ENCODE data around the gene CAPN2.
A peak's percentile ranks its signal among the peaks of the same experiment; 100 is the strongest.

CAPN2 gene

DNA sequence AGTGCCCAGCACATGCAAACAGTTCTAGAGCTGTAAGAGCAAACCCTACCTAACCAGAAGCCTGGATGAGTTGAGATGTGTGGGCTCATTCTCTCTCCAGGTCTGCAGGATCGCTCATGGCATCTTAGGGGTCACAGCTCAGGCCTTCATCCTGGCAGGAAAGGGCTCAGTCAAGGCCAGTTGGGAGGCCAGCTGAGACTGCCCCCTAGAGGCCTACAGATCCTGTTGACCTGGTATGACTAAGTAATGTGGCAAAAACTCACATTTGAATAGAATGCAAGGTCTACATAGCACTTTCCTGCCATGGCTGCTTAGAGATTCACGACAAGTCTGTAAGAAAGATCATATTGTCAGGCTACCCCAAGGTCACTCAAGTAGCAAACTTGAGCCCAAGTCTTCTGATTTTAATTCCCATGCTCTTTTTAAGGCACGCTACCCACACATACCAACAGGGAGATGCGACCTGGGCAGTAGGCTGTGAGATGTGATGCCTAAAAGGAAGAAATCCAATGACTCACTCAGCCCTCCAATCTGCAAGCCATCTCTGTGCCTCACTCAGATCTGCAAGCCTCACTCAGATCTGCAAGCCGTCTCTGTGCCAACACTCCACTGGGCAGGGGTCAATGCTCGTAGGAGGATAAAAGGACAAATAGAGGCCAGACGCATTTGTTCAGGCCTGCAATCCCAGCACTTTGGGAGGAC, 41.7 kb upstream of the CAPN2 start:
- H3K4me3 ChIP-seq (ENCODE audit: low read length): no peak overlapping the region
- TF ChIP-seq CTCF (conservative IDR thresholded peaks at IDR 0.05; ENCODE audit: low read length): peak; percentile 47
- peak; percentile 40 for DNase-seq (ENCODE audit: low read depth)

DNA sequence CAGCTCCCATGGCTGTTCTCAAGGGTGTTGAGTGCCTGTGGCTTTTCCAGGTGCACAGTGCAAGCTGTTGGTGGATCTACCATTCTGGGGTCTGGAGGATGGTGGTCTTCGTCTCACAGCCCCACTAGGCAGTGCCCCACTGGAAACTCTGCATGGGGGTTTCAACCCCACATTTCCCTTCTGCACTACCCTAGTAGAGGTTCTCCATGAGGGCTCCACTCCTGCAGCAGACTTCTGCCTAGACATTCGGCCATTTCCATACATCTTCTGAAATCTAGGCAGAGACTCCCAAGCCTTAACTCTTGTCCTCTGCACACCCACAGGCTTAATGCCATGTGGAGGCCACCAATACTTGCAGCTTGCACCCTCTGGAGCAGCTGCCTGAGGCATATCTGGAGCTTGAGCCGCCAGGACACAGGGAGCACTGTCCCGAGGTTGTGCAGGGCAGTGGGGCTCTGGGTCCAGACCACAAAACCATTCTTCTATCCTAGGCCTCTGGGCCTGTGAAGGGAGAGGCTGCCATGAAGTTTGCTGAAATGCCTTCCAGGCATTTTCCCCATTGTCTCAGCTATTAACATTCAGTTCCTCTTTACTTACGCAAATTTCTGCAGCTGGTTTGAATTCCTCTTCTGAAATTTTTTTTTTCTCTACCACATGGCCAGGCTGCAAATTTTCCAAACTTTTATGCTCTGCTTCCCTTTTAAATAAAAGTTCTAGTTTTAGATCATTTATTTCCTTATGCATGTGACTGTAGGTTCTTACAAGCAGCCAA, 38.0 kb upstream of the CAPN2 start:
- no peak for TF ChIP-seq CTCF (conservative IDR thresholded peaks at IDR 0.05; ENCODE audit: low read length)
- DNase-seq (ENCODE audit: low read depth): no peak
- H3K4me3 ChIP-seq (ENCODE audit: low read length): no peak overlapping the region

- no peak for TF ChIP-seq CTCF (conservative IDR thresholded peaks at IDR 0.05; ENCODE audit: low read length)
- DNase-seq (ENCODE audit: low read depth): no peak
- H3K4me3 ChIP-seq (ENCODE audit: low read length): no peak overlapping the region
These were observed 33.5 kb upstream of the CAPN2 start for GRCh38 chr1:223678841-223679240.

- H3K4me3 ChIP-seq (ENCODE audit: low read length): no peak overlapping the region
- DNase-seq (ENCODE audit: low read depth): no peak
- no peak for TF ChIP-seq CTCF (conservative IDR thresholded peaks at IDR 0.05; ENCODE audit: low read length)
These were observed 32.2 kb upstream of the CAPN2 start for GRCh38 chr1:223680188-223680587.

- no peak for TF ChIP-seq CTCF (conservative IDR thresholded peaks at IDR 0.05; ENCODE audit: low read length)
- no peak overlapping the region for H3K4me3 ChIP-seq (ENCODE audit: low read length)
- no peak for DNase-seq (ENCODE audit: low read depth)
These were observed 29.8 kb upstream of the CAPN2 start for GRCh38 chr1:223682502-223682901.

DNA sequence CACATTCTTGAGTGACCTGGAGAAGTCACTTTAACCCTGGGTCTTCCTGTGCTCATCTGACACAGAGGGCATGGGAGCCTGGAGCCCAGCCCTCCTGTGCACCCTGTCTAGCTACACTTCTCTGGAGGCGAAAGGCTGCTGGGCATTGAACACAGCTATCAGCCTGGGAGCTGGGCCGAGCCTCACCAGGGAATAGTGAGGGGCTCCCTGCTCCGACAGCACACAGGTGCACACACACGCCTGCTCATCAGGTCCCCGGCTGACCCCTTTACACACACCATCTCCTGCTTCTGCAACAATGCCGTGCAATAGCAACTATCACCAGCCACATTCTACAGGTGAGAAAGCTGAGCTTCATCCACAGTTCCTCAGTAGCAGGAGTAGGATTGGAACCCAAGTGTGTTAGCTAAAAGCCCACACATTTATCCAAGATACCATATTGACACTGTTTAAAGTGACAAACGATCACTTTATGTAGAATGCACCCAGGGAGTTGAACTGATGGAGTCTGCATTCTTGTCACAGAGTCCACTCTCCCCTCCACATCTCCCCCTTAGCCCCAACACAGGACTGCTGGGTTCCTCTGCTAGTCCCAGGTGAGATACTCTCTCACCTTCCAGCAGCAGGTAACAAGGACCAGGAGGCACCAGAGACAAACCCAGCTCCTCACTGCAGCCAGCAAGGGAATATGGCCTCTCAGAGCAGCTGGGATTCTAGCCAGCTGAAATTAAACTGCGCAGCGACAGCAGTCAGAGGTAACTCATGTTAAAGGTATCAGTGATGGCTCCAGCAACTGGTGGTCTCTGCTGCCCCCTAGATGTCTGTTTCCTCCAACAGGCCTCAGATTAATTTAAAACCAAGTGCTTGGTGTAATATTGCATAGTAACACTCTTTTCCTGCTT, 28.5 kb upstream of the CAPN2 start:
- no peak overlapping the region for H3K4me3 ChIP-seq (ENCODE audit: low read length)
- peak; percentile 33 for DNase-seq (ENCODE audit: low read depth)
- TF ChIP-seq CTCF (conservative IDR thresholded peaks at IDR 0.05; ENCODE audit: low read length): peak; percentile 75
